IMR-90 (cell line): ENCODE data around the gene ZNF446. TPM values are rescaled to one million over a fixed set of nuclear protein-coding genes. Genes with fewer than 3 reads are reported as not detected.

Experiments
- ATAC-seq: fragments of 200-7000 bp; cut with Tn5 transposase; 2 replicates; pipeline ENCODE4 v1.9.1; 2020; ENCODE audit warnings: low read depth, mild to moderate bottlenecking, moderate library complexity
- BruUV-seq: library from RNA; stranded (reverse); fragments of 400-500 nt; replicated peaks from 2 replicates; lab custom pipeline; 2021; lab: Mats Ljungman, UMichigan
- CTCF ChIA-PET: fragments of 300-600 bp; formaldehyde crosslinking; extraction: SDS; loops from one replicate; lab custom pipeline; 2021; ENCODE audit warnings: antibody characterized with exemption; lab: Yijun Ruan, JAX
- POLR2A ChIA-PET: fragments of 300-600 bp; sonication (Branson Sonifier 250); formaldehyde crosslinking; loops from one replicate; lab custom pipeline; 2022; ENCODE audit warnings: antibody characterized with exemption; ENCODE audit not compliant: unreplicated experiment; lab: Charles Lee
- DNase-seq: peaks from one replicate; pipeline ENCODE4 v3.0.0; 2013
- H2AFZ ChIP-seq: replicated peaks from 2 replicates; pipeline ENCODE3; 2013; ENCODE audit warnings: low read length, mild to moderate bottlenecking; ENCODE audit not compliant: poor library complexity
- H2AK5ac ChIP-seq: 2 replicates; pipeline ENCODE4 v1.6.1; 2013; ENCODE audit warnings: low read depth, low read length, inconsistent platforms
- H2AK9ac ChIP-seq: replicated peaks from 2 replicates; pipeline ENCODE3; 2013; ENCODE audit warnings: mild to moderate bottlenecking, low read depth, low read length, moderate library complexity; ENCODE audit not compliant: poor library complexity
- H2BK120ac ChIP-seq: 2 replicates; pipeline ENCODE4 v1.6.1; 2013; ENCODE audit warnings: low read depth, low read length, inconsistent platforms
- H2BK15ac ChIP-seq: 3 replicates; pipeline ENCODE4 v1.6.1; 2013; ENCODE audit warnings: low read depth, low read length, inconsistent platforms
- H2BK20ac ChIP-seq: 2 replicates; pipeline ENCODE4 v1.6.1; 2013; ENCODE audit warnings: low read depth, mild to moderate bottlenecking, inconsistent platforms, low read length, moderate library complexity
- H2BK5ac ChIP-seq: 2 replicates; pipeline ENCODE4 v1.6.1; 2013; ENCODE audit warnings: mild to moderate bottlenecking, low read depth, low read length, inconsistent platforms; ENCODE audit not compliant: poor library complexity, severe bottlenecking
- H3K14ac ChIP-seq: replicated peaks from 2 replicates; pipeline ENCODE4 v1.6.1; 2013; ENCODE audit warnings: low read depth, low read length, inconsistent platforms
- H3K18ac ChIP-seq: 2 replicates; pipeline ENCODE4 v1.6.1; 2013; ENCODE audit warnings: low read depth, low read length, control low read depth
- H3K23ac ChIP-seq: 2 replicates; pipeline ENCODE4 v1.6.1; 2013; ENCODE audit warnings: low read depth, low read length, inconsistent platforms
- H3K27ac ChIP-seq: 2 replicates; pipeline ENCODE4 v1.5.1; 2013; ENCODE audit warnings: mild to moderate bottlenecking, control low read depth, low read length; ENCODE audit not compliant: insufficient read depth
- H3K27me3 ChIP-seq: 2 replicates; pipeline ENCODE4 v1.6.1; 2013; ENCODE audit warnings: low read length; ENCODE audit not compliant: control insufficient read depth, insufficient read depth
- H3K36me3 ChIP-seq: 2 replicates; pipeline ENCODE4 v1.6.1; 2013; ENCODE audit warnings: low read length, mixed read lengths; ENCODE audit not compliant: control insufficient read depth, insufficient read depth
- H3K4ac ChIP-seq: 2 replicates; pipeline ENCODE4 v1.6.1; 2013; ENCODE audit warnings: low read depth, low read length, inconsistent platforms
- H3K4me1 ChIP-seq: 2 replicates; pipeline ENCODE4 v1.6.1; 2013; ENCODE audit warnings: low read length, mixed read lengths; ENCODE audit not compliant: control insufficient read depth, insufficient read depth
- H3K4me2 ChIP-seq: 2 replicates; pipeline ENCODE4 v1.6.1; 2013; ENCODE audit warnings: low read depth, mild to moderate bottlenecking, control low read depth, low read length, moderate library complexity
- H3K4me3 ChIP-seq: 2 replicates; pipeline ENCODE4 v1.5.1; 2013; ENCODE audit warnings: low read depth, mild to moderate bottlenecking, control low read depth, low read length, moderate library complexity; ENCODE audit not compliant: insufficient read depth
- H3K56ac ChIP-seq: 2 replicates; pipeline ENCODE4 v1.6.1; 2013; ENCODE audit warnings: low read length, inconsistent platforms; ENCODE audit not compliant: insufficient read depth; ENCODE audit errors: extremely low read depth
- H3K79me1 ChIP-seq, 2 experiments: 2 replicates each; pipeline ENCODE4 v1.6.1; 2013; ENCODE audit warnings: low read length in 2 of 2, inconsistent platforms in 1 of 2, low read depth in 1 of 2
- H3K9ac ChIP-seq: 2 replicates; pipeline ENCODE4 v1.6.1; 2013; ENCODE audit warnings: low read depth, low read length, control low read depth
- H3K9me1 ChIP-seq: 2 replicates; pipeline ENCODE4 v1.6.1; 2013; ENCODE audit warnings: low read length, inconsistent platforms; ENCODE audit not compliant: insufficient read depth
- H3K9me3 ChIP-seq: 2 replicates; pipeline ENCODE4 v1.6.1; 2013; ENCODE audit warnings: low read length; ENCODE audit not compliant: control insufficient read depth, insufficient read depth
- H4K20me1 ChIP-seq: 2 replicates; pipeline ENCODE4 v1.6.1; 2013; ENCODE audit warnings: low read length, inconsistent platforms; ENCODE audit not compliant: insufficient read depth
- H4K5ac ChIP-seq: 2 replicates; pipeline ENCODE4 v1.6.1; 2013; ENCODE audit warnings: mild to moderate bottlenecking, low read depth, low read length, control low read depth
- H4K8ac ChIP-seq, 2 experiments: 2 replicates each; pipeline ENCODE4 v1.6.1; 2013; ENCODE audit warnings: low read depth in 2 of 2, low read length in 2 of 2, control low read depth in 1 of 2, inconsistent platforms in 1 of 2
- H4K91ac ChIP-seq: 2 replicates; pipeline ENCODE4 v1.6.1; 2013; ENCODE audit warnings: low read depth, low read length, inconsistent platforms; ENCODE audit not compliant: insufficient read depth
- CEBPB ChIP-seq: IDR thresholded peaks from 2 replicates; pipeline ENCODE4 v1.6.1; 2012; ENCODE audit warnings: low read depth, low read length, improper control_type of control experiment
- CHD1 ChIP-seq: IDR thresholded peaks from 2 replicates; pipeline ENCODE4 v1.6.1; 2012; ENCODE audit warnings: low read depth, low read length, improper control_type of control experiment
- CTCF ChIP-seq: conservative IDR thresholded peaks from 2 replicates; pipeline ENCODE4 v1.5.1; 2012; ENCODE audit warnings: mild to moderate bottlenecking, low read depth, low read length, improper control_type of control experiment
- MXI1 ChIP-seq: IDR thresholded peaks from 2 replicates; pipeline ENCODE4 v1.6.1; 2012; ENCODE audit warnings: low read depth, mild to moderate bottlenecking, low read length, moderate library complexity, borderline replicate concordance
- NFE2L2 ChIP-seq: fragments of 150-350 bp; IDR thresholded peaks from 2 replicates; pipeline ENCODE4 v1.6.1; 2016; ENCODE audit warnings: low read depth, mild to moderate bottlenecking, low read length
- POLR2A ChIP-seq: IDR thresholded peaks from 2 replicates; pipeline ENCODE4 v1.6.1; 2012; ENCODE audit warnings: mild to moderate bottlenecking, low read depth, low read length
- RAD21 ChIP-seq: IDR thresholded peaks from 2 replicates; pipeline ENCODE4 v1.6.1; 2012; ENCODE audit warnings: low read length, improper control_type of control experiment
- USF2 ChIP-seq: fragments of 150-350 bp; IDR thresholded peaks from 2 replicates; pipeline ENCODE4 v1.6.1; 2017; ENCODE audit warnings: mild to moderate bottlenecking, antibody characterized with exemption, low read length, low read depth
- WGBS, 2 experiments: methylation state at CpG; one replicate each; pipeline versions ENCODE4 v1.1.5 to v1.1.7; 2013; ENCODE audit warnings: missing lambda C conversion rate in 2 of 2; ENCODE audit not compliant: insufficient read length in 1 of 2; ENCODE audit errors: extremely low coverage in 2 of 2; 5-methylcytosine and 5-hydroxymethylcytosine counted together
- dilution Hi-C: fragments of 300-500 bp; cut with HindIII; formaldehyde crosslinking; loops from one replicate; pipeline ENCODE4 v1.14.3; 2018; ENCODE audit warnings: low sequenced_read_pairs; ENCODE audit not compliant: unreplicated experiment
- in situ Hi-C: fragments of 300-500 bp; cut with MboI; formaldehyde crosslinking; loops from 3 replicates; pipeline ENCODE4 v1.14.3; 2019; ENCODE audit warnings: low sequenced_read_pairs, inconsistent platforms, mixed read lengths
- intact Hi-C: fragments of 100-400 bp; cut with micrococcal nuclease; formaldehyde crosslinking; loops from 2 replicates; pipeline ENCODE4 v1.10.0; 2022
- polyA plus RNA-seq, 3 experiments: library from polyadenylated mRNA; depleted of rRNA; stranded (reverse); fragments of >200 nt; gene quantifications; 2 replicates each; pipeline ENCODE4 v1.2.3, GENCODE V29; 2012; ENCODE audit warnings: low replicate concordance in 1 of 3
- total RNA-seq: library from RNA; depleted of rRNA; stranded (reverse); fragments of >200 nt; gene quantifications from 2 replicates; pipeline ENCODE4 v1.2.3, GENCODE V29; 2012

ZNF446 gene
- total and polyA plus RNA-seq, 2 of the 4 experiments (the other 2 are of a cell fraction) = 4.8 to 6.9 TPM

GRCh38 chr19:58491393-58491792 is 15.2 kb downstream of the ZNF446 start:
- H3K14ac ChIP-seq = no peak overlapping the region
- WGBS, 2 experiments = no CpG with 5 or more reads among the region's 5 CpGs
- H4K20me1 ChIP-seq = no peaks in the 10 kb centered on the region
- H3K9me3 ChIP-seq = no peaks in the 10 kb centered on the region
- H3K27me3 ChIP-seq = no peaks in the 10 kb centered on the region
- in situ Hi-C loops = no loop called here
- dilution Hi-C loops = no loop called here
- no peak overlapping the region for H3K4me2 ChIP-seq
- no peaks in the 10 kb centered on the region for H3K36me3 ChIP-seq
- H3K9me1 ChIP-seq = peaks cover 3% of the 10 kb centered on the region; the same call in 1 of the 2 replicates
- no peak overlapping the region for H4K8ac ChIP-seq
- ChIA-PET CTCF (no interaction called here), POLR2A (no interaction called here)
- no peak overlapping the region for H2AK5ac ChIP-seq
- BruUV-seq = no TSS peak
- ATAC-seq (no peak), DNase-seq (no peak)
- H2BK5ac ChIP-seq = no peak overlapping the region
- no peak for TF ChIP-seq CEBPB
- TF ChIP-seq POLR2A = no peak
- no peak for TF ChIP-seq RAD21
- TF ChIP-seq NFE2L2 = no peak
- TF ChIP-seq CHD1 = no peak
- TF ChIP-seq MXI1 = no peak
- no peak for TF ChIP-seq CTCF
- no peak for TF ChIP-seq USF2
- no peak overlapping the region for H3K4ac ChIP-seq
- no peaks in the 10 kb centered on the region for H3K79me1 ChIP-seq
- no peak overlapping the region for H2AK9ac ChIP-seq
- no peak overlapping the region for H2AFZ ChIP-seq
- H4K5ac ChIP-seq = no peak overlapping the region
- no peak overlapping the region for H4K91ac ChIP-seq
- no peaks in the 10 kb centered on the region for H3K4me1 ChIP-seq
- no peak overlapping the region for H2BK15ac ChIP-seq
- intact Hi-C loops = no loop called here
- no peak overlapping the region for H3K18ac ChIP-seq
- no peak overlapping the region for H3K56ac ChIP-seq
- no peak overlapping the region for H2BK20ac ChIP-seq
- H3K23ac ChIP-seq = no peak overlapping the region
- H3K9ac ChIP-seq = no peak overlapping the region
- H3K27ac ChIP-seq = no peak overlapping the region
- no peak overlapping the region for H3K4me3 ChIP-seq
- H2BK120ac ChIP-seq = no peak overlapping the region
